ENCODE data around the gene LPP.

Gene LPP

DNA sequence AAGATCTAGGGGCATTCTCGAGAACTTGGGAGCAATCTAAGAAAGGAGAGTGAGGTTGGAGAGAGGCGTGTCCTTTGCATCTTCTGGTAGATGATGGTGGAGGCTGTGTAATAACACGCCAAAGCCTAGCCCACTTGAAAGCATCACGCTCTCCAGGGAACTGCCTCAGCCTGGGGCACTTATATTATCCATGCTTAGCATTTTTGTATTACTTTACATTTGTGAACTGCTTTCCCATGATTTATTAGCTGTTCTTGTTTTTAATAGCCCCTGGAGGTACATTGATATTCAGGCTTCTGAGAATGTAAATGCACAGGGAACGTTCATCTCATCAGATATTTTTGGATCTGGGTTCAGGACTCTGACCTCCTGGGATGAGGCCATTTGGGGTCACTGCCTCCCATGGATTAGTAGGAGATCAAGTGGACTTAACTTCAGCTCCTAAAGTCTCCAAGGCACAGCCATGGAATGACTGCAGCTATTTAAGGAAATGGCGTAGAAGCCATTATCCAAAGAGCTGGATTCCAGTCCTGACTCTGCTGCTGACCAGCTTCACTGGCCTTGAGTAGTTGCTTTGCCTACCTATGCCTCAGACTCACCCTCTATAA lies 124.9 kb downstream of the LPP start:
- DNase-seq: no peak
- H3K9ac ChIP-seq (ENCODE audit: low read length): no peak overlapping the region
- H3K79me2 ChIP-seq (ENCODE audit: low read length): no peaks in the 10 kb centered on the region
- H3K4me1 ChIP-seq (ENCODE audit: low read length): no peaks in the 10 kb centered on the region
- H4K20me1 ChIP-seq (ENCODE audit: insufficient read depth, low read length): no peaks in the 10 kb centered on the region
- H3K4me2 ChIP-seq (ENCODE audit: low read depth, low read length): no peak overlapping the region
- no peak for TF ChIP-seq EZH2phosphoT487 (IDR thresholded peaks at IDR 0.05; ENCODE audit: low read length)
- no peaks in the 10 kb centered on the region for H3F3A ChIP-seq (ENCODE audit: insufficient read depth, low read length)
- H3K27ac ChIP-seq (ENCODE audit: low read length): no peak overlapping the region
- H3K9me3 ChIP-seq (replicated peaks; ENCODE audit: insufficient read depth, low read length): no peaks in the 10 kb centered on the region
- H3K36me3 ChIP-seq (replicated peaks; ENCODE audit: insufficient read depth, low read length): no peaks in the 10 kb centered on the region
- no peaks in the 10 kb centered on the region for H3K27me3 ChIP-seq (replicated peaks; ENCODE audit: insufficient read depth, low read length)
- H2AFZ ChIP-seq (ENCODE audit: low read length): no peak overlapping the region
- H3K4me3 ChIP-seq (ENCODE audit: low read length): no peak overlapping the region
- no peaks in the 10 kb centered on the region for H3K9me2 ChIP-seq (replicated peaks; ENCODE audit: insufficient read depth, low read length)

GRCh38 chr3:188279502-188280335 lies 125.8 kb downstream of the LPP start:
- no peak overlapping the region for H2AFZ ChIP-seq (ENCODE audit: low read length)
- no peaks in the 10 kb centered on the region for H3K36me3 ChIP-seq (replicated peaks; ENCODE audit: insufficient read depth, low read length)
- no peaks in the 10 kb centered on the region for H4K20me1 ChIP-seq (ENCODE audit: insufficient read depth, low read length)
- DNase-seq: no peak
- no peaks in the 10 kb centered on the region for H3K27me3 ChIP-seq (replicated peaks; ENCODE audit: insufficient read depth, low read length)
- H3K9ac ChIP-seq (ENCODE audit: low read length): no peak overlapping the region
- H3K79me2 ChIP-seq (ENCODE audit: low read length): no peaks in the 10 kb centered on the region
- no peaks in the 10 kb centered on the region for H3K9me2 ChIP-seq (replicated peaks; ENCODE audit: insufficient read depth, low read length)
- H3K27ac ChIP-seq (ENCODE audit: low read length): no peak overlapping the region
- H3K9me3 ChIP-seq (replicated peaks; ENCODE audit: insufficient read depth, low read length): no peaks in the 10 kb centered on the region
- no peaks in the 10 kb centered on the region for H3F3A ChIP-seq (ENCODE audit: insufficient read depth, low read length)
- no peaks in the 10 kb centered on the region for H3K4me1 ChIP-seq (ENCODE audit: low read length)
- no peak overlapping the region for H3K4me3 ChIP-seq (ENCODE audit: low read length)
- TF ChIP-seq EZH2 (optimal IDR thresholded peaks at IDR 0.05; ENCODE audit: low read depth, low read length): no peak
- no peak for TF ChIP-seq EZH2phosphoT487 (IDR thresholded peaks at IDR 0.05; ENCODE audit: low read length)
- TF ChIP-seq CTCF (IDR thresholded peaks at IDR 0.05; ENCODE audit: low read length): no peak
- no peak overlapping the region for H3K4me2 ChIP-seq (ENCODE audit: low read depth, low read length)

DNA sequence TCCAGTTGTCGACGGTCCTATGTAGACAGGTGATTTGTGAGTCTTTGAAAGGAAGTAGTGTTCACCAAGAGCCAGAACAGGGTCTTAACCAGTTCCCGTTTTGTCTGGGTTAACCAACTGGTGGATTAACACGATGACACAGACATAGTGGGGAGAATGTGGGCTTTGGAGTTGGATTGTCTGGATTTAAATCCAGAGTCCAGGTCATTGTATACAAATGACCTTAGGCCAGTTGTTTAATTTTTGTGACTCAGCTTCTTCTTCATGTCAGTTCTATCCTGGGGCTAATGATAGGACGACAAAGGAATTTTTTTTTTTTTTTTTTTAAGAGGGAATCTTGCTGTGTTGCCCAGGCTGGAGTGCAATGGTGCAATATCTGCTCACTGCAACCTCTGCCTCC lies 126.7 kb downstream of the LPP start:
- Histone ChIP-seq H3K27ac (ENCODE audit: low read length) (no peak overlapping the region), H3K9me3 (replicated peaks; ENCODE audit: insufficient read depth, low read length) (no peaks in the 10 kb centered on the region), H3K27me3 (replicated peaks; ENCODE audit: insufficient read depth, low read length) (no peaks in the 10 kb centered on the region), H3F3A (ENCODE audit: insufficient read depth, low read length) (no peaks in the 10 kb centered on the region), H3K4me1 (ENCODE audit: low read length) (no peaks in the 10 kb centered on the region), H3K9me2 (replicated peaks; ENCODE audit: insufficient read depth, low read length) (no peaks in the 10 kb centered on the region), H3K4me3 (ENCODE audit: low read length) (no peak overlapping the region), H3K36me3 (replicated peaks; ENCODE audit: insufficient read depth, low read length) (no peaks in the 10 kb centered on the region), H3K4me2 (ENCODE audit: low read depth, low read length) (no peak overlapping the region), H3K79me2 (ENCODE audit: low read length) (no peaks in the 10 kb centered on the region), H3K9ac (ENCODE audit: low read length) (no peak overlapping the region), H4K20me1 (ENCODE audit: insufficient read depth, low read length) (no peaks in the 10 kb centered on the region), H2AFZ (ENCODE audit: low read length) (no peak overlapping the region)
- no peak for DNase-seq
- TF ChIP-seq EZH2phosphoT487 (IDR thresholded peaks at IDR 0.05; ENCODE audit: low read length): no peak
- no peak for TF ChIP-seq CTCF (IDR thresholded peaks at IDR 0.05; ENCODE audit: low read length)
- TF ChIP-seq EZH2 (optimal IDR thresholded peaks at IDR 0.05; ENCODE audit: low read depth, low read length): no peak

- no peaks in the 10 kb centered on the region for H3K27me3 ChIP-seq (replicated peaks; ENCODE audit: insufficient read depth, low read length)
- H3F3A ChIP-seq (ENCODE audit: insufficient read depth, low read length): no peaks in the 10 kb centered on the region
- H3K27ac ChIP-seq (ENCODE audit: low read length): no peak overlapping the region
- H3K9me2 ChIP-seq (replicated peaks; ENCODE audit: insufficient read depth, low read length): no peaks in the 10 kb centered on the region
- no peak overlapping the region for H3K4me2 ChIP-seq (ENCODE audit: low read depth, low read length)
- TF ChIP-seq EZH2phosphoT487 (IDR thresholded peaks at IDR 0.05; ENCODE audit: low read length) (no peak), CTCF (IDR thresholded peaks at IDR 0.05; ENCODE audit: low read length) (no peak), EZH2 (optimal IDR thresholded peaks at IDR 0.05; ENCODE audit: low read depth, low read length) (no peak)
- H3K9ac ChIP-seq (ENCODE audit: low read length): no peak overlapping the region
- H3K4me1 ChIP-seq (ENCODE audit: low read length): no peaks in the 10 kb centered on the region
- no peaks in the 10 kb centered on the region for H3K9me3 ChIP-seq (replicated peaks; ENCODE audit: insufficient read depth, low read length)
- no peak overlapping the region for H3K4me3 ChIP-seq (ENCODE audit: low read length)
- no peaks in the 10 kb centered on the region for H4K20me1 ChIP-seq (ENCODE audit: insufficient read depth, low read length)
- H3K36me3 ChIP-seq (replicated peaks; ENCODE audit: insufficient read depth, low read length): no peaks in the 10 kb centered on the region
- no peak for DNase-seq
- no peak overlapping the region for H2AFZ ChIP-seq (ENCODE audit: low read length)
- H3K79me2 ChIP-seq (ENCODE audit: low read length): no peaks in the 10 kb centered on the region
Measured at GRCh38 chr3:188282871-188283270, 128.9 kb downstream of the LPP start.

All from MM.1S (cell line).